GM23338 (cell line): ENCODE measurements around the gene KRTAP12-2. TPM values are rescaled to one million over a fixed set of nuclear protein-coding genes. Genes with fewer than 3 reads are reported as not detected.

Experiments used
- ATAC-seq: fragments of 200-7000 bp; cut with Tn5 transposase; 3 replicates; pipeline ENCODE4 v1.9.1; 2020
- DNase-seq: peaks from one replicate; pipeline ENCODE4 v3.0.0-alpha.2; 2015; ENCODE audit warnings: low spot score
- H2AFZ ChIP-seq: fragments of 200-600 bp; sonication (generic); 2 replicates; pipeline ENCODE4 v1.8.0; 2016; ENCODE audit warnings: antibody characterized with exemption, mild to moderate bottlenecking, moderate library complexity
- H3F3A ChIP-seq: fragments of 200-600 bp; sonication (generic); replicated peaks from 2 replicates; pipeline ENCODE4 v1.8.0; 2017; ENCODE audit warnings: antibody characterized with exemption, mixed run types, low read depth
- H3K27ac ChIP-seq: fragments of 200-600 bp; sonication (generic); 2 replicates; pipeline ENCODE4 v1.6.1; 2016; ENCODE audit warnings: low read depth
- H3K27me3 ChIP-seq: fragments of 200-600 bp; sonication (generic); 2 replicates; pipeline ENCODE4 v1.8.0; 2016; ENCODE audit warnings: mild to moderate bottlenecking, mixed run types, moderate library complexity; ENCODE audit not compliant: insufficient read depth
- H3K36me3 ChIP-seq: fragments of 200-600 bp; sonication (generic); 2 replicates; pipeline ENCODE4 v1.8.0; 2016; ENCODE audit warnings: mild to moderate bottlenecking; ENCODE audit not compliant: insufficient read depth
- H3K4me1 ChIP-seq: fragments of 200-600 bp; sonication (generic); 2 replicates; pipeline ENCODE4 v1.8.0; 2016; ENCODE audit warnings: mild to moderate bottlenecking, moderate library complexity; ENCODE audit not compliant: insufficient read depth
- H3K4me2 ChIP-seq: fragments of 200-600 bp; sonication (generic); 2 replicates; pipeline ENCODE4 v1.7.1; 2017; ENCODE audit warnings: mixed run types
- H3K4me3 ChIP-seq: fragments of 200-600 bp; sonication (generic); 2 replicates; pipeline ENCODE4 v1.6.1; 2016; ENCODE audit warnings: mixed run types
- H3K79me2 ChIP-seq: fragments of 200-600 bp; sonication (generic); replicated peaks from 2 replicates; pipeline ENCODE4 v1.8.0; 2017; ENCODE audit warnings: mild to moderate bottlenecking; ENCODE audit not compliant: insufficient read depth
- H3K9me2 ChIP-seq: fragments of 200-600 bp; sonication (generic); 2 replicates; pipeline ENCODE4 v1.8.0; 2017; ENCODE audit not compliant: insufficient read depth
- H4K20me1 ChIP-seq: fragments of 200-600 bp; sonication (generic); replicated peaks from 2 replicates; pipeline ENCODE4 v1.8.0; 2017; ENCODE audit warnings: mild to moderate bottlenecking; ENCODE audit not compliant: insufficient read depth
- H3K27ac Mint-ChIP-seq: 2 replicates; pipeline ENCODE4 v1.8.0; 2020; ENCODE audit warnings: inconsistent platforms, mild to moderate bottlenecking, moderate library complexity, mixed read lengths
- H3K27me3 Mint-ChIP-seq: 3 replicates; pipeline ENCODE4 v1.8.0; 2022; ENCODE audit warnings: low read depth, mild to moderate bottlenecking, moderate library complexity, mixed read lengths, inconsistent platforms; ENCODE audit not compliant: insufficient read depth, poor library complexity
- H3K36me3 Mint-ChIP-seq: 3 replicates; pipeline ENCODE4 v1.8.0; 2021; ENCODE audit warnings: low read depth, mild to moderate bottlenecking, inconsistent platforms, moderate library complexity, mixed read lengths
- H3K4me1 Mint-ChIP-seq: 3 replicates; pipeline ENCODE4 v1.8.0; 2020; ENCODE audit warnings: mild to moderate bottlenecking, inconsistent platforms, mixed read lengths
- H3K4me3 Mint-ChIP-seq: 3 replicates; pipeline ENCODE4 v1.8.0; 2021; ENCODE audit warnings: moderate library complexity, mild to moderate bottlenecking, inconsistent platforms, mixed read lengths
- H3K9me3 Mint-ChIP-seq: 3 replicates; pipeline ENCODE4 v1.8.0; 2020; ENCODE audit warnings: moderate library complexity, mild to moderate bottlenecking, inconsistent platforms, mixed read lengths
- CREB1 ChIP-seq: fragments of 250-450 bp; sonication (Bioruptor Pico); IDR thresholded peaks from 2 replicates; pipeline ENCODE4 v1.5.0; 2020; ENCODE audit warnings: low read depth, mild to moderate bottlenecking, moderate library complexity
- CTCF ChIP-seq, 2 experiments: fragments of 200-600 bp in 1 of 2; sonication (generic) in 1 of 2; conservative IDR thresholded peaks; 2 replicates each; pipeline versions ENCODE4 v1.5.1 to v1.6.1; 2016 to 2017; ENCODE audit warnings: antibody characterized with exemption in 2 of 2, low read depth in 2 of 2, mild to moderate bottlenecking in 2 of 2, moderate library complexity in 1 of 2
- EZH2phosphoT487 ChIP-seq: fragments of 200-600 bp; sonication (generic); IDR thresholded peaks from one replicate; pipeline ENCODE4 v1.8.1; 2018; ENCODE audit warnings: antibody characterized with exemption; ENCODE audit not compliant: unreplicated experiment
- POLR2AphosphoS5 ChIP-seq: IDR thresholded peaks from 2 replicates; pipeline ENCODE4 v1.6.1; 2016; ENCODE audit warnings: antibody characterized with exemption, low read depth
- polyA plus RNA-seq: library from polyadenylated mRNA; unstranded; fragments of >200 nt; fragmentation: Nextera tagmentation; extraction: Ambion mirVana; gene quantifications from 2 replicates; pipeline ENCODE4 v1.2.1, GENCODE V29; 2016
- total RNA-seq: library from RNA; depleted of rRNA; stranded (reverse); fragments of >200 nt; shearing (Covaris generic); gene quantifications from 2 replicates; pipeline ENCODE4 v1.2.3, GENCODE V29; 2014
- TF ChIP-seq, protein P1 (sequence below): fragments of 250-450 bp; sonication (Bioruptor Pico); IDR thresholded peaks from 2 replicates; pipeline ENCODE4 v1.5.0; 2020; ENCODE audit warnings: mild to moderate bottlenecking, moderate library complexity

KRTAP12-2 gene
- total and polyA plus RNA-seq, 2 experiments from 2014 or later: not detected

DNA sequence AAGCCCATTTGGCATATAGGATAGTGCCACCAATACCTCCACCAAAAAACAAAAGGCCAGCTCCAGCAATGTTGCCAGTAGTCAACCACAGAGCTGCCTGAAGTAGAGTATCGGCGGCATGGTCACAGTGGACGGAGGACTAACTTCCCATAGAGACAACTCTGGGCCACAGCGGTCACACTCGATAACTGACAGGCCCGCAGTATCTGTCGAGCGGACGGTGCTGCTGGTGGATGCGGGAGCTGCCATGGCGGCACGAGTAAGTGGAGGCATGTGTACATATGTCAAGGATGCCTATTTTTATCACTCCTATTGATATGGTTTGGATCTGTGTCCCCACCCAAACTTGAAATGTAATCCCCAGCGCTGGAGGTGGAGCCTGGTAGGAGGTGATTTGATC lies 11.2 kb upstream of the KRTAP12-2 start:
- Histone ChIP-seq H3F3A (no peaks in the 10 kb centered on the region), H3K27me3 (no peaks in the 10 kb centered on the region), H3K4me1 (no peaks in the 10 kb centered on the region), H3K4me3 (no peak overlapping the region), H4K20me1 (no peaks in the 10 kb centered on the region), H3K9me2 (no peaks in the 10 kb centered on the region; the same call in 1 of the 2 replicates), H3K27ac (no peak overlapping the region), H3K79me2 (no peaks in the 10 kb centered on the region), H3K4me2 (no peak overlapping the region), H3K36me3 (no peaks in the 10 kb centered on the region), H2AFZ (no peak overlapping the region)
- no peak for DNase-seq
- no peaks in the 10 kb centered on the region for H3K36me3 Mint-ChIP-seq
- H3K27ac Mint-ChIP-seq: no peak overlapping the region
- H3K4me3 Mint-ChIP-seq: no peak overlapping the region
- H3K4me1 Mint-ChIP-seq: no peaks in the 10 kb centered on the region
- no peak for TF ChIP-seq POLR2AphosphoS5
- peaks cover 2% of the 10 kb centered on the region; the same call in 2 of the 3 replicates for H3K9me3 Mint-ChIP-seq
- no peak for ATAC-seq
- no peaks in the 10 kb centered on the region for H3K27me3 Mint-ChIP-seq

- ATAC-seq: no peak
- no peaks in the 10 kb centered on the region for H3K4me1 Mint-ChIP-seq
- no peak overlapping the region for H2AFZ ChIP-seq
Measured at GRCh38 chr21:44671911-44672310, 5.2 kb upstream of the KRTAP12-2 start.

More at GRCh38 chr21:44671911-44672310, 5.2 kb upstream of the KRTAP12-2 start:
- no peak for DNase-seq
- Mint-ChIP-seq H3K4me3 (no peak overlapping the region), H3K9me3 (peaks cover 52% of the 10 kb centered on the region), H3K27ac (no peak overlapping the region), H3K36me3 (peaks cover 12% of the 10 kb centered on the region), H3K27me3 (peaks cover under 1% of the 10 kb centered on the region)
- Histone ChIP-seq H3K4me1 (no peaks in the 10 kb centered on the region), H3K9me2 (no peaks in the 10 kb centered on the region), H3K4me3 (no peak overlapping the region), H4K20me1 (no peaks in the 10 kb centered on the region), H3K36me3 (no peaks in the 10 kb centered on the region), H3K79me2 (no peaks in the 10 kb centered on the region), H3F3A (no peaks in the 10 kb centered on the region), H3K27ac (no peak overlapping the region), H3K27me3 (no peaks in the 10 kb centered on the region), H3K4me2 (no peak overlapping the region)
- no peak for TF ChIP-seq EZH2phosphoT487
- no peak for TF ChIP-seq CTCF (conservative IDR thresholded peaks at IDR 0.05; ENCODE audit: low read depth in 2 of 2)
- no peak for TF ChIP-seq POLR2AphosphoS5
- TF ChIP-seq, protein P1, sequence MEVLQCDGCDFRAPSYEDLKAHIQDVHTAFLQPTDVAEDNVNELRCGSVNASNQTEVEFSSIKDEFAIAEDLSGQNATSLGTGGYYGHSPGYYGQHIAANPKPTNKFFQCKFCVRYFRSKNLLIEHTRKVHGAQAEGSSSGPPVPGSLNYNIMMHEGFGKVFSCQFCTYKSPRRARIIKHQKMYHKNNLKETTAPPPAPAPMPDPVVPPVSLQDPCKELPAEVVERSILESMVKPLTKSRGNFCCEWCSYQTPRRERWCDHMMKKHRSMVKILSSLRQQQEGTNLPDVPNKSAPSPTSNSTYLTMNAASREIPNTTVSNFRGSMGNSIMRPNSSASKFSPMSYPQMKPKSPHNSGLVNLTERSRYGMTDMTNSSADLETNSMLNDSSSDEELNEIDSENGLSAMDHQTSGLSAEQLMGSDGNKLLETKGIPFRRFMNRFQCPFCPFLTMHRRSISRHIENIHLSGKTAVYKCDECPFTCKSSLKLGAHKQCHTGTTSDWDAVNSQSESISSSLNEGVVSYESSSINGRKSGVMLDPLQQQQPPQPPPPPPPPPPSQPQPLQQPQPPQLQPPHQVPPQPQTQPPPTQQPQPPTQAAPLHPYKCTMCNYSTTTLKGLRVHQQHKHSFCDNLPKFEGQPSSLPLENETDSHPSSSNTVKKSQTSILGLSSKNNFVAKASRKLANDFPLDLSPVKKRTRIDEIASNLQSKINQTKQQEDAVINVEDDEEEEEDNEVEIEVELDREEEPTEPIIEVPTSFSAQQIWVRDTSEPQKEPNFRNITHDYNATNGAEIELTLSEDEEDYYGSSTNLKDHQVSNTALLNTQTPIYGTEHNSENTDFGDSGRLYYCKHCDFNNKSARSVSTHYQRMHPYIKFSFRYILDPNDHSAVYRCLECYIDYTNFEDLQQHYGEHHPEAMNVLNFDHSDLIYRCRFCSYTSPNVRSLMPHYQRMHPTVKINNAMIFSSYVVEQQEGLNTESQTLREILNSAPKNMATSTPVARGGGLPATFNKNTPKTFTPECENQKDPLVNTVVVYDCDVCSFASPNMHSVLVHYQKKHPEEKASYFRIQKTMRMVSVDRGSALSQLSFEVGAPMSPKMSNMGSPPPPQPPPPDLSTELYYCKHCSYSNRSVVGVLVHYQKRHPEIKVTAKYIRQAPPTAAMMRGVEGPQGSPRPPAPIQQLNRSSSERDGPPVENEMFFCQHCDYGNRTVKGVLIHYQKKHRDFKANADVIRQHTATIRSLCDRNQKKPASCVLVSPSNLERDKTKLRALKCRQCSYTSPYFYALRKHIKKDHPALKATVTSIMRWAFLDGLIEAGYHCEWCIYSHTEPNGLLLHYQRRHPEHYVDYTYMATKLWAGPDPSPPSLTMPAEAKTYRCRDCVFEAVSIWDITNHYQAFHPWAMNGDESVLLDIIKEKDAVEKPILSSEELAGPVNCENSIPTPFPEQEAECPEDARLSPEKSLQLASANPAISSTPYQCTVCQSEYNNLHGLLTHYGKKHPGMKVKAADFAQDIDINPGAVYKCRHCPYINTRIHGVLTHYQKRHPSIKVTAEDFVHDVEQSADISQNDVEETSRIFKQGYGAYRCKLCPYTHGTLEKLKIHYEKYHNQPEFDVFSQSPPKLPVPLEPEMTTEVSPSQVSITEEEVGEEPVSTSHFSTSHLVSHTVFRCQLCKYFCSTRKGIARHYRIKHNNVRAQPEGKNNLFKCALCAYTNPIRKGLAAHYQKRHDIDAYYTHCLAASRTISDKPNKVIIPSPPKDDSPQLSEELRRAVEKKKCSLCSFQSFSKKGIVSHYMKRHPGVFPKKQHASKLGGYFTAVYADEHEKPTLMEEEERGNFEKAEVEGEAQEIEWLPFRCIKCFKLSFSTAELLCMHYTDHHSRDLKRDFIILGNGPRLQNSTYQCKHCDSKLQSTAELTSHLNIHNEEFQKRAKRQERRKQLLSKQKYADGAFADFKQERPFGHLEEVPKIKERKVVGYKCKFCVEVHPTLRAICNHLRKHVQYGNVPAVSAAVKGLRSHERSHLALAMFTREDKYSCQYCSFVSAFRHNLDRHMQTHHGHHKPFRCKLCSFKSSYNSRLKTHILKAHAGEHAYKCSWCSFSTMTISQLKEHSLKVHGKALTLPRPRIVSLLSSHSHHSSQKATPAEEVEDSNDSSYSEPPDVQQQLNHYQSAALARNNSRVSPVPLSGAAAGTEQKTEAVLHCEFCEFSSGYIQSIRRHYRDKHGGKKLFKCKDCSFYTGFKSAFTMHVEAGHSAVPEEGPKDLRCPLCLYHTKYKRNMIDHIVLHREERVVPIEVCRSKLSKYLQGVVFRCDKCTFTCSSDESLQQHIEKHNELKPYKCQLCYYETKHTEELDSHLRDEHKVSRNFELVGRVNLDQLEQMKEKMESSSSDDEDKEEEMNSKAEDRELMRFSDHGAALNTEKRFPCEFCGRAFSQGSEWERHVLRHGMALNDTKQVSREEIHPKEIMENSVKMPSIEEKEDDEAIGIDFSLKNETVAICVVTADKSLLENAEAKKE (CRISPR knock-in tag): no peak
- no peak for TF ChIP-seq CREB1 (CRISPR knock-in tag)
